Osteoblast (primary cell): Measurements from ENCODE around the gene ASTN2. TPM values are rescaled to one million over a fixed set of nuclear protein-coding genes. Genes with fewer than 3 reads are reported as not detected.
"Not testable (repeated sequence)": the region's sequence is repeated elsewhere in the genome, so short reads cannot be mapped to it uniquely, and the experiment has no call there.

Experiments
- DNase-seq: peaks from one replicate; pipeline ENCODE4 v3.0.0; 2011; ENCODE audit warnings: low spot score, mixed read lengths; ENCODE audit not compliant: insufficient read length; ENCODE audit errors: missing footprints
- H2AFZ ChIP-seq: 2 replicates; pipeline ENCODE4 v1.6.0; 2011; ENCODE audit warnings: mild to moderate bottlenecking, low read length
- H3K27ac ChIP-seq: 2 replicates; pipeline ENCODE4 v1.5.1; 2011; ENCODE audit warnings: mild to moderate bottlenecking, low read depth, low read length, moderate library complexity
- H3K27me3 ChIP-seq: 2 replicates; pipeline ENCODE4 v1.6.0; 2012; ENCODE audit warnings: mild to moderate bottlenecking, control low read depth, inconsistent platforms, low read length, moderate library complexity; ENCODE audit not compliant: insufficient read depth
- H3K36me3 ChIP-seq: 2 replicates; pipeline ENCODE4 v1.5.1; 2011; ENCODE audit warnings: mild to moderate bottlenecking, low read length, control low read depth, moderate library complexity; ENCODE audit not compliant: insufficient read depth
- H3K4me1 ChIP-seq: 2 replicates; pipeline ENCODE4 v1.5.1; 2011; ENCODE audit warnings: mild to moderate bottlenecking, low read length, control low read depth, moderate library complexity; ENCODE audit not compliant: insufficient read depth
- H3K4me2 ChIP-seq: 2 replicates; pipeline ENCODE4 v1.6.0; 2011; ENCODE audit warnings: mild to moderate bottlenecking, low read length; ENCODE audit not compliant: insufficient read depth
- H3K4me3 ChIP-seq: fragments of 200-600 bp; sonication (generic); 3 replicates; pipeline ENCODE4 v1.5.1; 2012; ENCODE audit warnings: mild to moderate bottlenecking, low read length, inconsistent platforms; ENCODE audit not compliant: insufficient read depth
- H3K79me2 ChIP-seq: 2 replicates; pipeline ENCODE4 v1.6.0; 2012; ENCODE audit warnings: mild to moderate bottlenecking, low read length, control low read depth, inconsistent platforms; ENCODE audit not compliant: insufficient read depth
- H3K9me3 ChIP-seq: 2 replicates; pipeline ENCODE4 v1.5.1; 2011; ENCODE audit warnings: low read depth, low read length, control low read depth
- H4K20me1 ChIP-seq: 2 replicates; pipeline ENCODE4 v1.6.0; 2012; ENCODE audit warnings: mild to moderate bottlenecking, low read length, control low read depth; ENCODE audit not compliant: insufficient read depth
- CTCF ChIP-seq: IDR thresholded peaks from 2 replicates; pipeline ENCODE4 v1.5.1; 2011; ENCODE audit warnings: mild to moderate bottlenecking, low read depth, low read length, moderate library complexity; ENCODE audit errors: extremely low read depth
- total RNA-seq: library from RNA; depleted of rRNA; stranded (reverse); fragments of >200 nt; gene quantifications from 2 replicates; pipeline ENCODE4 v1.2.3, GENCODE V29; 2012

ASTN2 gene
- total RNA-seq, 1 donor, result 4.7 TPM

DNA sequence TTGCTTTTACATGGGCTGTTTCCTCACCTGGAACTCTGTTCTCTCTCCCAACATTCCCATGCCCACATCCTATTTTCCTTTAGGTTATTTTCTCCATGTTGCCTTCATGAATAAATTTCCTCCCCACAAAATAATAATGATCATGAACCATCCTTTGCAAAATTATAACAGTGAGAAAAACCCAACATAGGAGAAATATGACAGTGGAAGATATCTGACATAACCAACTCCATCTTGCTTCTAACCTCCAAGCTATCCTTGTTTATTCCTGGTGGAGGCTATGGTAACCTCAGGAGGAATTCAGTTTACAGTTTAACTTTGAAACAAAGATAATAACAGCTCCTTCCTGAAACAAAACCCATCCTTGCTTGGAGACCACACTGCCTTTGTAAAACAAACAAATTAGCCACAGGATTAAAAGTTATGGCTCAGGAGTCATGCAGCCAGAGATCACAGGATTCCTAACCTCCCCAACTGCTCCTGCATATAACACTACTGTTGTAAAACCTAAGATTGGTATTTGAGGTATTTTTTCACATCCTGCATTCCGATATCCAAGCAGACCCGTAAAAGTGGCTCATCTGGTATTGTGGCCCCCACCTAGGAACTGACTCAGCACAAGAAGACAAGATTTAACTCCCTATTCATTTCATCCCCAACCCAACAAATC, 515.4 kb downstream of the ASTN2 start:
- Histone ChIP-seq H2AFZ (no peak overlapping the region), H3K27me3 (no peaks in the 10 kb centered on the region), H3K4me3 (no peak overlapping the region), H3K4me2 (no peak overlapping the region), H3K27ac (no peak overlapping the region), H3K9me3 (no peaks in the 10 kb centered on the region), H3K4me1 (no peaks in the 10 kb centered on the region), H3K79me2 (no peaks in the 10 kb centered on the region), H3K36me3 (no peaks in the 10 kb centered on the region), H4K20me1 (no peaks in the 10 kb centered on the region)
- no peak for TF ChIP-seq CTCF
- DNase-seq, result no peak

GRCh38 chr9:116898131-116898530, 516.7 kb downstream of the ASTN2 start:
- H3K27ac ChIP-seq, H3K79me2 ChIP-seq, H4K20me1 ChIP-seq, H3K36me3 ChIP-seq, H3K4me2 ChIP-seq, H3K9me3 ChIP-seq, H3K27me3 ChIP-seq, H2AFZ ChIP-seq, DNase-seq, H3K4me1 ChIP-seq, H3K4me3 ChIP-seq: not testable (repeated sequence)

DNA sequence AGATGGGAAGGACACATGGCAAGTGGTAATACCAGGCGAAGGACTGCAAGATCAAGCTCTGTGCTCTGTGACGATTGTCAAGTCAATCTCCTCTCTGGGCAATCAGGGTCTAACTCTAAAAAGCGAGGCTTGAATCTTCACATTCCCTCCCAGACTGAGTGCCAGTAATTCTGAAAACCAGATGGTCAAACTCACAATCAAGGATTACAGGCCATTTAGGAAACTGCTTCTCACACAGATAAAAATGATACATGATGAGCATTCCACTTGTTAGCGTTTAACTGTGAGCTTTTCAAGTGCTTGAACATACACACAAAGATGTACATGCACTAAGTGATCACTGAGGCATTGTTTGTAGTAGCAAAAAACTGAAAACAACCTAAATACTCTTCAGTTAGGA, 517.7 kb downstream of the ASTN2 start:
- H3K4me2 ChIP-seq, result no peak overlapping the region
- no peaks in the 10 kb centered on the region for H3K36me3 ChIP-seq
- no peaks in the 10 kb centered on the region for H3K27me3 ChIP-seq
- no peaks in the 10 kb centered on the region for H3K79me2 ChIP-seq
- TF ChIP-seq CTCF, result no peak
- no peak overlapping the region for H2AFZ ChIP-seq
- H3K4me1 ChIP-seq, result no peaks in the 10 kb centered on the region
- no peak overlapping the region for H3K4me3 ChIP-seq
- DNase-seq, result no peak
- no peaks in the 10 kb centered on the region for H4K20me1 ChIP-seq
- H3K27ac ChIP-seq, result no peak overlapping the region
- H3K9me3 ChIP-seq, result no peaks in the 10 kb centered on the region

DNA sequence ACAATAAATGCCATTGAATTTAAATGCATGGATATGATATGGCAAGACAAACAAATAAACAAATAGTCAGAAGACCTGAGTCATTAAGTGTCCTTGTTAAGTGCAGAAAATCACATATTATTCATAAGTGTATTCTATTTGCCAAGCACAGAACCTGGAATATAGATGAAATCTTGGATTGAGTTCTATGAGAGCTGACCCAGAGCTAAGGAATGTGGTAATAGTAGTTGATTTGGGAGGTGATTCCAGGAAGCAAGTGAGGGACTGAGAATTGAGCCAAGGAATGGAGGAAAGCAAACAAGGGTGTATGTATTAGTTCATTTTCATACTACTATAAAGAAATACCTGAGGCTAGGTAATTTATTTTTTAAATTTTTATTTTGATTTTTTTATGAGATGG, 518.9 kb downstream of the ASTN2 start:
- Histone ChIP-seq H4K20me1 (no peaks in the 10 kb centered on the region), H3K9me3 (no peaks in the 10 kb centered on the region), H3K4me3 (no peak overlapping the region), H2AFZ (no peak overlapping the region), H3K36me3 (no peaks in the 10 kb centered on the region), H3K4me1 (no peaks in the 10 kb centered on the region), H3K79me2 (no peaks in the 10 kb centered on the region), H3K27me3 (no peaks in the 10 kb centered on the region), H3K4me2 (no peak overlapping the region), H3K27ac (no peak overlapping the region)
- no peak for TF ChIP-seq CTCF
- no peak for DNase-seq
